Measurements from ENCODE around the gene CASP6.

GRCh38 chr4:109699553-109700225 is 3.6 kb downstream of the CASP6 start:
- no peak for TF ChIP-seq POLR2AphosphoS5 (IDR thresholded peaks at IDR 0.05)
- TF ChIP-seq CTCF (IDR thresholded peaks at IDR 0.05), result no peak
- TF ChIP-seq EP300 (IDR thresholded peaks at IDR 0.05), result no peak
